Hepatic stellate cell (primary cell): ENCODE measurements around the gene MRPL23.

Experiments
- DNase-seq: peaks from one replicate; pipeline ENCODE4 v3.0.0; 2011; ENCODE audit warnings: low spot score

MRPL23 gene

DNA sequence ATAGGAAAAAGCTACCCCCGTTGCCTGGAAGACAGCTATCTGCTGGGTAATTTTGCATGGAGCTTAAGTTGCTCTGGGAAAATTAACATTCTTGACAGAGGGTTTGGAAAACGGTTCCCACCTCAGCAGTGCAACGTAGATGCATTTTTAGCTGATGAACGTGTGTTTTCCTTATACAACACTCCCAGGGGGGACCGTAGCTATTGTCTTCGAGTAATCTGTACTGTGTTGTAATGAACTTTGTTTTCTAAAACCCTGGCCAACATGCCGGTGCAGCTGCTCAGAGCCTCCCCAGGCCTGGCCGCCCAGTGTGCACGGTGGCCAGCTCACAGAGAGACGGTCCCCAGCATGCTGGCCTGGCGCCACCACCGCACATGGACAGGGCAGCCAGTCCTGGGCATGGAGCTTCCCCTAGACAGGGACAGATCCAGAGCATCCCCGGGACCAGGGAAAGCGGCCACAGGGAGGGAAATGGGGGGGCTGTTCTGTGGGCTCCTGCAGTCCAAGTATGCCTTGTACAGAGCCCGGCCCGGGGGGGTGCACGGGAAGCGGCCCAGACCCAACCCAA, 25.5 kb upstream of the MRPL23 start:
- no peak for DNase-seq

GRCh38 chr11:1922481-1923081, 24.6 kb upstream of the MRPL23 start:
- DNase-seq: no peak

DNA sequence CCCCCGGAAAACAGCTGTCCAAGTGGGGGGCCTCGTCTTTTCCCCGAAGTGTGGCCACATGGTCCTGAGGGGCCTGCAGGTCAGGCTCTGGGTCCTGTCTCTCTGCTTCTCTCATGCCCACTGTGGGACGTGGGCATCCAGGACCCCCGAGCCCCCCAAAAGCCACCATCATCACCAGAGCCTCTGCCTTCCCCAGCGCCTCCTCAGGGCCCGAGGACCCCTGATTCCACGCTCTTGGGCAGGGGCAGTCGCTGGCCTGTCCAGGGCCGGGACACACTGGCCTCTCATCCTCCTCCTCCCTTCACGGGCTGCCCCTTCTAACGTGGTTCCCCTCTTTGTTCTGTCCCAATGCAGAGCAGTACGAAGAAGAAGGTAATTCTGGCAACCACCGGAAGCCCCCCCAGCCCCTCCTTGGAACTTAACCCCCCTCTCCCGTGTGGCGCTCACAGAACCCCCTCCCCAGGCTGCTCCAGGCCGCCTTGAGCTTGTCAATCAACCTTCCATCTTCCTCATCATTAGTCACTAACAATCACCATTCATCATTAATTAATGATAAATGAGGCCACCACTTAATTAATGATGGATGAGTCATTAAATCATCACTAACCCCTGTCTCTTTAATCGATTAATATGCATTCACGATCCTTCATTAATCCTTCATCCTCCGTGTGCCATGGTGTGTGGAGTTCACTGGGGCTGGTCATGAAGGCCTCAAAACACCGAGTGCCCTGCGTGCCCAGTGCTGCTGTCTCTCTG, 23.8 kb upstream of the MRPL23 start:
- no peak for DNase-seq

DNA sequence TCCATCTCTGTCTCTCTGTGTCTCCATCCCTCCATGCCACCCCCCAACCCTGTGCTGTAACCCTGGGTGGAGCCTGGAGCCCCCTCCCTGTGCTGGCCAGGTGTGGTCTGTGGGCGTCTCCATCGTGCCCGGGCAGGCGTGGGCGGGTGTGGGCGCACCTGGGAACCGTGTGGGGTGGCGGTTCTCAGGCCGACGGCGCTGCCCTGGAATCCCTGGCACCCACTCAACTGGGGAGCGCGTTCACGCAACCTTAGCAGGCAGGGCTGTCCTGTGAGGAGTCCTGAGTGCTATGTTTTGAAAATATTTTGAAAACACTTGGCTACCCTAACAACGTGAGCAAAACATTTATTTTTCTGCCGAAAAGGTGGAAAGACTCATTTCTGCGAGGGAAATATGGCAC, 23.0 kb upstream of the MRPL23 start:
- no peak for DNase-seq

GRCh38 chr11:1924646-1925372, 22.3 kb upstream of the MRPL23 start:
- no peak for DNase-seq

GRCh38 chr11:1925373-1926155, 21.6 kb upstream of the MRPL23 start:
- no peak for DNase-seq

GRCh38 chr11:1926156-1927025, 20.7 kb upstream of the MRPL23 start:
- no peak for DNase-seq

- DNase-seq: no peak
These were observed 19.9 kb upstream of the MRPL23 start for GRCh38 chr11:1927026-1927847.

GRCh38 chr11:1927848-1928469, 19.2 kb upstream of the MRPL23 start:
- no peak for DNase-seq

DNA sequence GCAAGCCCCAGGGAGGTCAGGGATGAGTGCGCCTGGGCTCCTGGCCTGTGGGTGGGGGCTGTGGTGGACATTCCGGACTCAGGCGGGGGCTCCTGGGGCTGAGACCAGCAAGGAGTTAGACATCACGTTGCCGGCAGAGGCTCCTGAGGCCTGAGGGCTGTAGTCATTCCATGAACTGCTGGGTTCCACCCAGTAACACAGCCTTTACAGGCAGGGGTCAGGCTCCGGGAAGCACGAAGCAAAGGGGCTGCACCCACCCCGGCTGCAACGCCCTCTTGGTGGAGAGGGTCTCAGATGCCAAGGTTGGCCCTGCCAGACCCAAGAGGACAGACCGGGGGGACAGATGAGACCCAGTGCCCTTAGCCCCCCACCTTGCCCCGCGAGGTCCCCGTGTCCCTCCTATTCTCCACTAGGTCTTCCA, 18.7 kb upstream of the MRPL23 start:
- DNase-seq: no peak

- no peak for DNase-seq
These were observed 18.1 kb upstream of the MRPL23 start for GRCh38 chr11:1928891-1929541.

DNA sequence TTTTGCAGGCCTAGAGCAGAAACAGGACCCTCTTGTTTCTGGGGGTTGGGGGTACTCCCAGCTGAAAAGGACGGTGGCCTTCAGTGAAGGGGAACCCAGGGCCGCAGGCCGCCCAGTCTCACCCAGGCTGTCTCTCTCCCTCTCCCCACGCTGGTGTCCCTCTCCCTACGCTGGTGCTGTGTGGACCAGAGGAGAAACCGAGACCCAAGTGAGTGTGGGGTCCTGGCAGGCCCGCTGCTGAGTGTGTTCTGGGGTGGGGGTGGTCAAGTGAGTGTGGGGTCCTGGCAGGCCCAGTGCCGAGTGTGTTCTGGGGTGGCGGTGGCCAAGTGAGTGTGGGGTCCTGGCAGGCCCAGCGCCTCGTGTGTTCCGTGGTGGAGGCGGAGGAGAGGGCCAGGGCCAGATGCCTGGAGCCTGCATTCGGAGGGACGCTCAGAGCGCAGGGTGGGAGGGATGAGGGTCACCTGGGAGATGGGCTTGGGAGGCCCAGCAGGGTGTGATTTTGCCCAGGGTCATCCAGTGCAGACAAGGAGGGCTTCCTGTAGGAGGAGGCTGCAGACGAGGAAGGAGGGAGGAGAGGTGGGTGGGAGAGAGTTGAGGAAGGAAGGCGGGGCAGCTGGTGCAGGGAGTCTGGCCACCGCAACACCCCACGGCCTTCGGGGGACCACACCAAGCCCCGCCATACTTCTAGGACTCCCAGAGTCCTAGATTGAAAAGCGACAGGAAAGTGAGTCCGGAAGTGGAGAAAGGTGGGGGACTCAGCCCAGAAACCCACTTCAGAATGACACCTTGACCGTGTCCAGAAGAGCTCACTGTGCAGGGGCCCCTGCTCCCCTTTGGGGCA, 17.3 kb upstream of the MRPL23 start:
- no peak for DNase-seq

- no peak for DNase-seq
These were observed 16.7 kb upstream of the MRPL23 start for GRCh38 chr11:1930462-1930830.

- DNase-seq: peak; percentile 43
These were observed 15.6 kb upstream of the MRPL23 start for GRCh38 chr11:1931341-1932104.

DNA sequence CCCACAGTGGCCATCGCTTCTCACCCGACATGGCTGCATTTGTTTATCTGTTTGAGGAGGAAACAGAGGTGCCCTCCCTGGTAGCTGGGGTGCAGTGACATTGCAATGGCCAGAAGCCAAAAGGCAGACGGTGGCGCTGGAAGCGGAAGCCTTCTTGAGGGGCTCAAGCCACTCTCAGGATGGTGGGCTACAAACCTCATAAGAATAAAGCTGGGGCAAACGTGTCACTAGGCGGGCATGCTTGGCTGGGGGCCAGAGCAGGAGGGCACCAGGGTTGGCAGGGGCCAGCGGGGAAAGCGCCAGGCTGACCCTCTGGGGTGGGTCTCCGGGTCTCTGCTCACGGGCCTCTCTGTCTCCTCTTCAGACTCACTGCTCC, 15.0 kb upstream of the MRPL23 start:
- no peak for DNase-seq

DNA sequence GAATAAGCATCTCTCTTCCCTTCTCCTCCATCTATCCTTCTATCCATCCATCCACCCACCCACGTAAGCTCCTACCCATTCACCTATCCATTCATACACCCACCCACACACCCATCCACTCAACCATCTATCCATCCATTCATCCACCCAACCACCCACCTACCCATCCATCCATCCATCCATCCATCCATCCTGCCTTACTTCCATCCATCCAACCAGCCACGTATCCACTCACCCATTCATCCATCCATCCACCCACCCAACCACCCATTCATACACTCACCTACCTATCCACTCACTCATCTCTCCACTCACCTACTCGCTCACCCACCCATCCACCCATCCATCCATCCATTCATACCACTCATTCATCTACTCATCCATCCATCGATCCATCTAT, 14.5 kb upstream of the MRPL23 start:
- no peak for DNase-seq
